H1 (cell line): ENCODE measurements around the gene PIM1. TPM values are rescaled to one million over a fixed set of nuclear protein-coding genes. Genes with fewer than 3 reads are reported as not detected.
"Not testable (repeated sequence)": the region's sequence is repeated elsewhere in the genome, so short reads cannot be mapped to it uniquely, and the experiment has no call there.

Experiments used
- CTCF ChIA-PET: fragments of 300-600 bp; sonication (Branson Sonifier 250); formaldehyde crosslinking; loops from one replicate; lab custom pipeline; 2021; ENCODE audit not compliant: partially characterized antibody; lab: Charles Lee
- POLR2A ChIA-PET: fragments of 300-600 bp; sonication (Branson Sonifier 250); formaldehyde crosslinking; loops from one replicate; lab custom pipeline; 2021; ENCODE audit warnings: inconsistent platforms; ENCODE audit not compliant: partially characterized antibody; lab: Charles Lee
- DNase-seq, 2 experiments: peaks; one replicate each; pipeline versions ENCODE4 v3.0.0 to v3.0.0-alpha.2; 2010 to 2022; ENCODE audit warnings: low spot score in 2 of 2, low read depth in 1 of 2, mixed read lengths in 1 of 2
- FAIRE-seq: peaks from 2 replicates; lab custom pipeline; 2011; peaks lifted over from hg19 to GRCh38; lab: Jason Lieb, UNC
- H2AFZ ChIP-seq: 2 replicates; pipeline ENCODE4 v1.8.1; 2012; ENCODE audit warnings: low read length, inconsistent platforms
- H2AK5ac ChIP-seq: 2 replicates; pipeline ENCODE4 v1.6.1; 2013; ENCODE audit warnings: low read depth, low read length
- H2BK120ac ChIP-seq: replicated peaks from 2 replicates; pipeline ENCODE3; 2013; ENCODE audit warnings: low read depth, low read length, inconsistent platforms
- H2BK12ac ChIP-seq: 2 replicates; pipeline ENCODE4 v1.6.1; 2013; ENCODE audit warnings: low read depth, low read length
- H2BK15ac ChIP-seq: 2 replicates; pipeline ENCODE4 v1.6.1; 2013; ENCODE audit warnings: low read length
- H2BK20ac ChIP-seq: 2 replicates; pipeline ENCODE4 v1.6.1; 2013; ENCODE audit warnings: low read length
- H2BK5ac ChIP-seq: 2 replicates; pipeline ENCODE4 v1.6.1; 2013; ENCODE audit warnings: low read depth, low read length
- H3K14ac ChIP-seq: 2 replicates; pipeline ENCODE4 v1.6.1; 2013; ENCODE audit warnings: inconsistent platforms; ENCODE audit not compliant: insufficient read length
- H3K18ac ChIP-seq: 2 replicates; pipeline ENCODE4 v1.6.1; 2013; ENCODE audit warnings: low read length; ENCODE audit errors: extremely low read depth
- H3K23ac ChIP-seq: 2 replicates; pipeline ENCODE4 v1.6.1; 2013; ENCODE audit warnings: inconsistent platforms; ENCODE audit not compliant: insufficient read length
- H3K23me2 ChIP-seq: 2 replicates; pipeline ENCODE4 v1.6.1; 2013; ENCODE audit warnings: low read depth, low read length
- H3K27ac ChIP-seq: 2 replicates; pipeline ENCODE4 v1.6.1; 2011; ENCODE audit warnings: low read depth, low read length, inconsistent platforms
- H3K27me3 ChIP-seq, 4 experiments: replicated peaks in 1 of 4; 1 replicate in 1 of 4; 2 replicates in 3 of 4; pipeline versions ENCODE4 v1.6.1 to v1.8.1; 2011 to 2013; ENCODE audit warnings: low read length in 3 of 4, mild to moderate bottlenecking in 3 of 4, inconsistent platforms in 2 of 4, mixed read lengths in 2 of 4, moderate library complexity in 1 of 4; ENCODE audit not compliant: control insufficient read depth in 3 of 4, insufficient read depth in 3 of 4; ENCODE audit errors: extremely low read depth in 1 of 4
- H3K36me3 ChIP-seq, 4 experiments: 2 replicates each; pipeline versions ENCODE4 v1.6.1 to v1.8.1; 2011 to 2013; ENCODE audit warnings: mild to moderate bottlenecking in 4 of 4, low read length in 3 of 4, moderate library complexity in 2 of 4, control low read depth in 1 of 4, inconsistent platforms in 1 of 4; ENCODE audit not compliant: insufficient read depth in 4 of 4, control insufficient read depth in 2 of 4
- H3K4ac ChIP-seq: replicated peaks from 2 replicates; pipeline ENCODE3; 2013; ENCODE audit warnings: low read length, low read depth, mixed read lengths, inconsistent platforms; ENCODE audit not compliant: insufficient read length
- H3K4me1 ChIP-seq, 4 experiments: replicated peaks in 1 of 4; 1 replicate in 1 of 4; 2 replicates in 3 of 4; pipeline versions ENCODE4 v1.6.1 to v1.8.1; 2011 to 2013; ENCODE audit warnings: low read length in 3 of 4, inconsistent platforms in 2 of 4, mixed read lengths in 1 of 4; ENCODE audit not compliant: insufficient read depth in 4 of 4, control insufficient read depth in 3 of 4
- H3K4me2 ChIP-seq, 2 experiments: 2 replicates each; pipeline versions ENCODE4 v1.6.1 to v1.8.1; 2011 to 2013; ENCODE audit warnings: low read depth in 2 of 2, low read length in 2 of 2, control low read depth in 1 of 2, inconsistent platforms in 1 of 2, mild to moderate bottlenecking in 1 of 2; ENCODE audit not compliant: insufficient read depth in 1 of 2
- H3K4me3 ChIP-seq, 4 experiments: fragments of 200-600, 300-600 bp in 1 of 4; sonication (generic), shearing (Covaris generic), sonication (Bioruptor Twin) in 1 of 4; 2 replicates each; pipeline versions ENCODE4 v1.5.1 to v1.8.1; 2011 to 2016; ENCODE audit warnings: low read length in 4 of 4, low read depth in 3 of 4, control low read depth in 2 of 4, inconsistent platforms in 2 of 4, mild to moderate bottlenecking in 2 of 4, mixed read lengths in 1 of 4, moderate library complexity in 1 of 4; ENCODE audit not compliant: insufficient read depth in 2 of 4; ENCODE audit errors: extremely low read depth in 1 of 4
- H3K56ac ChIP-seq: replicated peaks from 2 replicates; pipeline ENCODE3; 2013; ENCODE audit warnings: low read depth, mild to moderate bottlenecking, mixed read lengths, low read length, inconsistent platforms; ENCODE audit not compliant: insufficient read length
- H3K79me1 ChIP-seq: 2 replicates; pipeline ENCODE4 v1.6.1; 2013; ENCODE audit warnings: low read depth, low read length, control low read depth
- H3K79me2 ChIP-seq, 2 experiments: 2 replicates each; pipeline versions ENCODE4 v1.6.1 to v1.8.1; 2012 to 2013; ENCODE audit warnings: low read length in 2 of 2, mild to moderate bottlenecking in 2 of 2, inconsistent platforms in 1 of 2; ENCODE audit not compliant: insufficient read depth in 2 of 2, control insufficient read depth in 1 of 2
- H3K9ac ChIP-seq, 4 experiments: replicated peaks in 1 of 4; 1 replicate in 1 of 4; 2 replicates in 3 of 4; pipeline versions ENCODE4 v1.6.1 to v1.8.1; 2011 to 2013; ENCODE audit warnings: low read depth in 3 of 4, low read length in 3 of 4, control low read depth in 2 of 4, mild to moderate bottlenecking in 2 of 4, moderate library complexity in 2 of 4, inconsistent platforms in 1 of 4; ENCODE audit errors: extremely low read depth in 1 of 4
- H3K9me3 ChIP-seq, 2 experiments: 2 replicates each; pipeline versions ENCODE4 v1.6.1 to v1.8.1; 2012 to 2013; ENCODE audit warnings: mild to moderate bottlenecking in 2 of 2, moderate library complexity in 2 of 2, control low read depth in 1 of 2, inconsistent platforms in 1 of 2, low read depth in 1 of 2, low read length in 1 of 2, mixed read lengths in 1 of 2; ENCODE audit not compliant: insufficient read depth in 2 of 2
- H4K20me1 ChIP-seq, 2 experiments: replicated peaks in 1 of 2; 2 replicates each; pipeline versions ENCODE3 to v1.8.1; 2011 to 2013; ENCODE audit warnings: inconsistent platforms in 2 of 2, low read length in 2 of 2, mild to moderate bottlenecking in 1 of 2; ENCODE audit not compliant: insufficient read depth in 2 of 2, control insufficient read depth in 1 of 2
- H4K5ac ChIP-seq: 2 replicates; pipeline ENCODE4 v1.6.1; 2013; ENCODE audit warnings: low read length, low read depth, mixed read lengths, inconsistent platforms; ENCODE audit not compliant: insufficient read length
- H4K8ac ChIP-seq: 2 replicates; pipeline ENCODE4 v1.8.0; 2013; ENCODE audit warnings: mild to moderate bottlenecking, moderate library complexity, low read length, inconsistent platforms; ENCODE audit not compliant: insufficient read depth; ENCODE audit errors: extremely low read depth
- H4K91ac ChIP-seq: replicated peaks from 2 replicates; pipeline ENCODE3; 2013; ENCODE audit warnings: low read length, mixed read lengths, inconsistent platforms; ENCODE audit not compliant: insufficient read length
- WGBS, 2 experiments: shearing (Covaris generic) in 1 of 2; methylation state at CpG; one replicate each; pipeline versions ENCODE4 v1.1.6 to v1.1.7; 2013 to 2015; ENCODE audit warnings: low lambda C conversion rate in 2 of 2, mixed read lengths in 2 of 2, inconsistent platforms in 1 of 2, low coverage in 1 of 2, missing lambda C conversion rate in 1 of 2; ENCODE audit not compliant: insufficient replicate concordance in 2 of 2, insufficient coverage in 1 of 2, insufficient read length in 1 of 2; ENCODE audit errors: extremely low coverage in 1 of 2, missing lambda C conversion rate in 1 of 2; 5-methylcytosine and 5-hydroxymethylcytosine counted together
- polyA plus RNA-seq, 7 experiments: library from polyadenylated mRNA; depleted of rRNA in 3 of 7; stranded (reverse) in 5 of 7; unstranded in 2 of 7; fragments of >200 nt in 5 of 7; fragments of 200-250 nt in 2 of 7; gene quantifications; 1 replicate in 5 of 7; 2 replicates in 1 of 7; 4 replicates in 1 of 7; pipeline versions ENCODE4 v1.2.1 to v1.2.3, GENCODE V29; 2011 to 2013; ENCODE audit warnings: missing spikeins in 2 of 7, mixed read lengths in 2 of 7
- total RNA-seq: library from RNA; stranded (reverse); fragmentation: NEBNext Ultra II Directional; extraction: Animal tissue kit (Norgen Biotek cat#: 25700); gene quantifications from 2 replicates; pipeline ENCODE4 v1.2.1, GENCODE V29; 2021

Gene PIM1
- total and polyA plus RNA-seq, 2 of the 8 experiments (the other 6 are each of a cell fraction or from before 2014, with no cell fraction given): 25.5 to 94.9 TPM

DNA sequence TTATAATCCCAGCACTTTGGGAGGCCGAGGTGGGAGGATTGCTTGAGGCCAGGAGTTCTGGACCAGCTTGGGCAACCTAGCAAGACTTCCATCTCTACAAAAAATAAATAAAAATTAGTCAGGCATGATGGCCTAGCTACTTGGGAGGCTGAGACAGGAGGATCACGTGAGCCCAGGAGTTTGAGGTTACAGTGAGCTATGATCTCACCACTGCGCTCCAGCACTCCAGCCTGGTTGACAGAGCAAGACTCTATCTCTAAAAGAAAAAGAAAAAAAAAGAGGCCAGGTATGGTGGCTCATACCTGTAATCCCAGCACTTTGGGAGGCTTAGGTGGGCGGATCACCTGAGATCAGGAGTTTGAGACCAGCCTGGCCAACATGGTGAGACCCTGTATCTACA is 10.7 kb downstream of the PIM1 start:
- not testable (repeated sequence) for H2BK120ac ChIP-seq, H2BK15ac ChIP-seq, H3K18ac ChIP-seq, H2BK5ac ChIP-seq, H3K56ac ChIP-seq, H3K4me2 ChIP-seq, H4K91ac ChIP-seq, H2BK12ac ChIP-seq, H3K79me1 ChIP-seq, H2AK5ac ChIP-seq, H4K20me1 ChIP-seq, H3K4me3 ChIP-seq, DNase-seq, H3K4ac ChIP-seq, H3K9ac ChIP-seq, H2BK20ac ChIP-seq, H3K14ac ChIP-seq, H3K79me2 ChIP-seq, H3K23me2 ChIP-seq, H3K27ac ChIP-seq, H3K27me3 ChIP-seq, FAIRE-seq, H4K5ac ChIP-seq, H2AFZ ChIP-seq, H3K23ac ChIP-seq, H3K4me1 ChIP-seq, H3K36me3 ChIP-seq, H4K8ac ChIP-seq, H3K9me3 ChIP-seq
- CTCF ChIA-PET: interaction anchor here (0.9 to 3.8 kb wide), 10 partner anchors 8 to 163 kb away, joined by 3 to 26 read pairs (median 4); no protein-coding TSS in a partner anchor
- 91% methylated on average over 4 of the region's 4 CpGs; no CpG with 5 or more reads in 1 of the 2 experiments for WGBS, 2 experiments
- POLR2A ChIA-PET: interaction anchor here (2.2 to 27.8 kb wide), 2 partner anchors 10 to 55 kb away, joined by 10 to 1024 read pairs; partner anchors contain the start of gene PIM1
